Measurements from ENCODE around the gene AADAT.

- TF ChIP-seq HOXA7 (CRISPR knock-in tag; IDR thresholded peaks at IDR 0.05) (no peak), MYC (IDR thresholded peaks at IDR 0.05; ENCODE audit: borderline replicate concordance, low read length) (no peak), REST (IDR thresholded peaks at IDR 0.05) (no peak), GATA3 (IDR thresholded peaks at IDR 0.05; ENCODE audit: borderline replicate concordance) (no peak), EP300 (IDR thresholded peaks at IDR 0.05) (no peak), KDM1A (IDR thresholded peaks at IDR 0.05; ENCODE audit: low read depth) (no peak), FOSL2 (IDR thresholded peaks at IDR 0.05) (no peak), FOSL2 (CRISPR knock-in tag; IDR thresholded peaks at IDR 0.05) (no peak), POLR2A (IDR thresholded peaks at IDR 0.05; ENCODE audit: low read length) (no peak), MAFK (IDR thresholded peaks at IDR 0.05; ENCODE audit: partially characterized antibody) (no peak), PHF8 (IDR thresholded peaks at IDR 0.05; ENCODE audit: borderline replicate concordance, low read depth) (no peak), RARB (CRISPR knock-in tag; IDR thresholded peaks at IDR 0.05) (no peak)
Measured at GRCh38 chr4:170137466-170137865, 47.7 kb upstream of the AADAT start.
